Measurements from ENCODE around the gene GPC6.

The GPC6 gene

DNA sequence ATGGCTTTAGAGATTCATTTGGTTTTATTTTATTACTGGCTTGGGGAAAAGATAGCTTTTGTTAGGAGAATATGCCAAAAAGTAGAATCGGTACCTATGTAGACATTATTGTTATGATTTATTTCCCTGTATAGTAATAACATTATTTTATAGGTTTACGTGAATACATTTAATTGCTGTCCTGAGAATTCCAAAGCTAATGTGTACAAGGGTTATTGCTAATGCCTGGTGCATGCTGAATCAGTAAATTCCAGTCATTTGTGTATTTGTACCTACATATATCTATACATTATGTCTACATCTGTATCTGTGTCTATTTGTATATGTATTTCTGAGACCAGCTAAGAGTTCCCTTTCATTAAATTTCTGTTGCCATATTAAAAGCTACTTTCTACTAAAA lies 550.9 kb downstream of the GPC6 start:
- TF ChIP-seq, protein P1, sequence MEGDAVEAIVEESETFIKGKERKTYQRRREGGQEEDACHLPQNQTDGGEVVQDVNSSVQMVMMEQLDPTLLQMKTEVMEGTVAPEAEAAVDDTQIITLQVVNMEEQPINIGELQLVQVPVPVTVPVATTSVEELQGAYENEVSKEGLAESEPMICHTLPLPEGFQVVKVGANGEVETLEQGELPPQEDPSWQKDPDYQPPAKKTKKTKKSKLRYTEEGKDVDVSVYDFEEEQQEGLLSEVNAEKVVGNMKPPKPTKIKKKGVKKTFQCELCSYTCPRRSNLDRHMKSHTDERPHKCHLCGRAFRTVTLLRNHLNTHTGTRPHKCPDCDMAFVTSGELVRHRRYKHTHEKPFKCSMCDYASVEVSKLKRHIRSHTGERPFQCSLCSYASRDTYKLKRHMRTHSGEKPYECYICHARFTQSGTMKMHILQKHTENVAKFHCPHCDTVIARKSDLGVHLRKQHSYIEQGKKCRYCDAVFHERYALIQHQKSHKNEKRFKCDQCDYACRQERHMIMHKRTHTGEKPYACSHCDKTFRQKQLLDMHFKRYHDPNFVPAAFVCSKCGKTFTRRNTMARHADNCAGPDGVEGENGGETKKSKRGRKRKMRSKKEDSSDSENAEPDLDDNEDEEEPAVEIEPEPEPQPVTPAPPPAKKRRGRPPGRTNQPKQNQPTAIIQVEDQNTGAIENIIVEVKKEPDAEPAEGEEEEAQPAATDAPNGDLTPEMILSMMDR (IDR thresholded peaks at IDR 0.05; ENCODE audit: low read depth, low read length), result no peak
- in situ Hi-C loops (cut with HindIII; ENCODE audit: low sequenced_read_pairs), result no loop called here
- H3K4me3 ChIP-seq (ENCODE audit: low read depth, low read length), result no peak overlapping the region
- DNase-seq (ENCODE audit: low read depth, low spot score), result no peak

DNA sequence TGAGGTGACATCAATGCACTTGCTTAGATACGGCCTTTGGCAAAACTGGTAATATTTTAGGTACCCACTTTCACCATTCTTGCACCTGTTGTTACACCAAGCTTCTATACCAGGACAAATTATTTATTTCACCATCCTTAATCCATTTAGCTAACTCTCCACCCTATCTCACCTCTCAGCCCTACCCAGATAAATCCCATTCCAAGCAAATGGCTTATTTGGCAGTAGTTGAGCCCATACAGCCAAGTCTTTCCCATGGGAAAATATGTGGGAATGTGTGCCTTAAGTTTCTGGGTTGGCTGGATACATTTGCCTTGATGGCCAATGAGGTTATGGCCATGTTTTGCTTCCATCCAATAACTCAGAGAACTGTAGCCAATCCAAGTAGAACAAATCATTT lies 551.9 kb downstream of the GPC6 start:
- TF ChIP-seq, protein P1 (IDR thresholded peaks at IDR 0.05; ENCODE audit: low read depth, low read length), result no peak
- DNase-seq (ENCODE audit: low read depth, low spot score), result no peak
- in situ Hi-C loops (cut with HindIII; ENCODE audit: low sequenced_read_pairs), result no loop called here
- no peak overlapping the region for H3K4me3 ChIP-seq (ENCODE audit: low read depth, low read length)

DNA sequence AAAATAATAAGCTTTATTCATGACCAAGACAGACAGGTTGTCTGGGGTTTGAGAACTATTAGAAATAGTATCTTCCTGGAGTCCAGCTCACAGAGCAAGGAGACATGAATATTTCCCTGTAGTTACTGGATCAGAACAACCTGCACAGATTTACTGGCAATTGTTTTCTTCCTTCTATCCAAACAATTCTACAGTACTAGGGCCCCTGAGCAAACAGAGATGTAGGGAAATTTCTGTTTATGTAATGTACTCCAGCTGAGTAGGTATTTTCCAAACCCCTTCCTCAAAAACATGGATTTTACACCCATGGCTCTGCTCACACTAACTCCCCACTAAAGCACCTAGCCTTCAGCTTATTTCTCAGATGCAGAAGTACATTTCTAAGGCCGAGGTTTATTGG lies 557.6 kb downstream of the GPC6 start:
- in situ Hi-C loops (cut with HindIII; ENCODE audit: low sequenced_read_pairs), result no loop called here
- no peak overlapping the region for H3K4me3 ChIP-seq (ENCODE audit: low read depth, low read length)
- TF ChIP-seq, protein P1 (IDR thresholded peaks at IDR 0.05; ENCODE audit: low read depth, low read length), result no peak
- no peak for DNase-seq (ENCODE audit: low read depth, low spot score)

DNA sequence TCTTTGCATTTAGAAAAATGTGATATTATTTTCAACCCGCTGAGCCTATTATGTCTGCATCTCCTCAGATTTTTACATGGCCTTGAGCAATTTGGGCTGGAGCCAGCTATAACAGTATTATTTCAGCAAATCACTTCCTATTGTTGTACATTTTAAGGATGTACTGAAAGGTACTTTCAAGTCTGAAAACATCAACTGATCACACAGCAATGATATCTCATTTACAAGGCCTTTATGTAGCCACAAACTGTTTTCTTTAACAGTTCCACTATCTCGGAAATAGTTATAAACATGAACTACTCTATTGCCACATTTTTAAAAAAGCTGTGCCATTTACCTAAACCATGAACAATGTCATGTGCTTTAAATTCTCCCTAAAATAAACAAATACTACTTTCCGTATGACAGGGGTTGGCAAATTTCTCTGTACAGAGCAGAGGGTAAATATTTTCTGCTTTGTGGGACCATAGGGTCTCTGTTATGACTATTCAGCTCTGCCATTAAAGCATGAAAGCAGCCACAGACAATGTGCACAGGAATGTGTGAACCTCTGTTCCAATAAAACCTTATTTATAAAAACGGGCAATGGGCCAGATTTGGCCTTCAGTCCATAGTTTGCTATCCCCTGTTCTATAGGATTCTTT lies 560.4 kb downstream of the GPC6 start:
- TF ChIP-seq, protein P1 (IDR thresholded peaks at IDR 0.05; ENCODE audit: low read depth, low read length), result no peak
- DNase-seq (ENCODE audit: low read depth, low spot score), result no peak

GRCh38 chr13:93788456-93788855 lies 561.8 kb downstream of the GPC6 start:
- no peak for DNase-seq (ENCODE audit: low read depth, low spot score)
- TF ChIP-seq, protein P1 (IDR thresholded peaks at IDR 0.05; ENCODE audit: low read depth, low read length), result no peak
- in situ Hi-C loops (cut with HindIII; ENCODE audit: low sequenced_read_pairs), result no loop called here
- no peak overlapping the region for H3K4me3 ChIP-seq (ENCODE audit: low read depth, low read length)

More for the DNA sequence above, 560.4 kb downstream of the GPC6 start:
- in situ Hi-C loops (cut with HindIII; ENCODE audit: low sequenced_read_pairs), result no loop called here
- no peak overlapping the region for H3K4me3 ChIP-seq (ENCODE audit: low read depth, low read length)

- TF ChIP-seq, protein P1 (IDR thresholded peaks at IDR 0.05; ENCODE audit: low read depth, low read length), result no peak
- no peak overlapping the region for H3K4me3 ChIP-seq (ENCODE audit: low read depth, low read length)
- in situ Hi-C loops (cut with HindIII; ENCODE audit: low sequenced_read_pairs), result no loop called here
- DNase-seq (ENCODE audit: low read depth, low spot score), result no peak
These were observed 562.5 kb downstream of the GPC6 start for GRCh38 chr13:93789058-93789457.
